ENCODE data around the gene GABBR2.
"Not testable (repeated sequence)": the region's sequence is repeated elsewhere in the genome, so short reads cannot be mapped to it uniquely, and the experiment has no call there.

The GABBR2 gene

GRCh38 chr9:98504298-98505282, 204.1 kb downstream of the GABBR2 start:
- DNase-seq, result no peak

- DNase-seq, result no peak
Observed at GRCh38 chr9:98503867-98504266, 204.9 kb downstream of the GABBR2 start.

- no peak for DNase-seq
Observed at GRCh38 chr9:98502976-98503325, 205.8 kb downstream of the GABBR2 start.

- no peak for DNase-seq
Observed at GRCh38 chr9:98502311-98502975, 206.3 kb downstream of the GABBR2 start.

GRCh38 chr9:98501819-98502218, 206.9 kb downstream of the GABBR2 start:
- DNase-seq, result no peak

GRCh38 chr9:98501259-98501658, 207.5 kb downstream of the GABBR2 start:
- not testable (repeated sequence) for DNase-seq

GRCh38 chr9:98500337-98500919, 208.3 kb downstream of the GABBR2 start:
- no peak for DNase-seq

- no peak for DNase-seq
Observed at GRCh38 chr9:98495530-98495929, 213.2 kb downstream of the GABBR2 start.

- DNase-seq, result no peak
Observed at GRCh38 chr9:98494852-98495251, 213.9 kb downstream of the GABBR2 start.

- DNase-seq, result no peak
Observed at GRCh38 chr9:98491828-98492227, 216.9 kb downstream of the GABBR2 start.

GRCh38 chr9:98491231-98491651, 217.5 kb downstream of the GABBR2 start:
- DNase-seq, result no peak

GRCh38 chr9:98488571-98489312, 220.0 kb downstream of the GABBR2 start:
- DNase-seq, result no peak

GRCh38 chr9:98485706-98486105, 223.0 kb downstream of the GABBR2 start:
- DNase-seq, result no peak

- no peak for DNase-seq
Observed at GRCh38 chr9:98484162-98484561, 224.6 kb downstream of the GABBR2 start.

GRCh38 chr9:98482226-98482625, 226.5 kb downstream of the GABBR2 start:
- DNase-seq, result no peak

GRCh38 chr9:98481676-98482075, 227.1 kb downstream of the GABBR2 start:
- no peak for DNase-seq

GRCh38 chr9:98479967-98480847, 228.5 kb downstream of the GABBR2 start:
- DNase-seq, result no peak

- DNase-seq, result no peak
Observed at GRCh38 chr9:98479449-98479848, 229.3 kb downstream of the GABBR2 start.

GRCh38 chr9:98477884-98478283, 230.9 kb downstream of the GABBR2 start:
- DNase-seq, result no peak

- no peak for DNase-seq
Observed at GRCh38 chr9:98472216-98472615, 236.5 kb downstream of the GABBR2 start.

GRCh38 chr9:98471185-98471584, 237.6 kb downstream of the GABBR2 start:
- no peak for DNase-seq

All from NCI-H1417 treated with DMSO at 0.1 percent for 48 hours (cell line).